GM12892 (cell line): ENCODE measurements around the gene CHMP6.
"Not testable (repeated sequence)": the region's sequence is repeated elsewhere in the genome, so short reads cannot be mapped to it uniquely, and the experiment has no call there.

Experiments
- POLR2A ChIP-seq: IDR thresholded peaks from 2 replicates; pipeline ENCODE4 v1.6.1; 2011; ENCODE audit warnings: low read depth, low read length, control low read depth
- POLR2AphosphoS5 ChIP-seq: IDR thresholded peaks from 2 replicates; pipeline ENCODE4 v1.6.1; 2011; ENCODE audit warnings: low read depth, low read length, control low read depth

DNA sequence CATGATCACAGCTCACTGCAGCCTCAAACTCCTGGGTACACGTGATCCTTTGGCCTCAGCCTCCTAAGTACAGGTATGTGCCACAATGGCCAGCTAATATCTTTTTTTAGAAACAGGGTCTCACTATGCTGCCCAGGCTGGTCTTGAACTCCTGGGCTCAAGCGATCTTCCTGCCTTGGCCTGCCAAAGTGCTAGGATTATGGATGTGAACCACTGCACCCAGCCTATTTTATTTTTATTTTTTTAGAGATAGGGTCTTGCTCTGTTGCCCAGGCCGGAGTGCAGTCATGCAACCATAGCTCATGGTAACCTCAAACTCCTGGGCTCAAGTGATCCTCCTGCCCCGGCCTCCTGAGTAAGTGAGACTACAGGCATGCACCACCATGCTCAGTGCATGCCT is 25.7 kb downstream of the CHMP6 start:
- TF ChIP-seq POLR2A, POLR2AphosphoS5: not testable (repeated sequence)
